GM20431 (cell line): ENCODE results near the gene SMARCD1.

Experiments
- in situ Hi-C: fragments of 300-500 bp; cut with MseI, MboI; formaldehyde crosslinking; loops from one replicate; pipeline ENCODE4 v1.15.0; 2020; ENCODE audit warnings: low sequenced_read_pairs; ENCODE audit not compliant: unreplicated experiment

Gene SMARCD1

GRCh38 chr12:50099302-50100008 is 14.3 kb downstream of the SMARCD1 start:
- in situ Hi-C loops, result no loop called here

DNA sequence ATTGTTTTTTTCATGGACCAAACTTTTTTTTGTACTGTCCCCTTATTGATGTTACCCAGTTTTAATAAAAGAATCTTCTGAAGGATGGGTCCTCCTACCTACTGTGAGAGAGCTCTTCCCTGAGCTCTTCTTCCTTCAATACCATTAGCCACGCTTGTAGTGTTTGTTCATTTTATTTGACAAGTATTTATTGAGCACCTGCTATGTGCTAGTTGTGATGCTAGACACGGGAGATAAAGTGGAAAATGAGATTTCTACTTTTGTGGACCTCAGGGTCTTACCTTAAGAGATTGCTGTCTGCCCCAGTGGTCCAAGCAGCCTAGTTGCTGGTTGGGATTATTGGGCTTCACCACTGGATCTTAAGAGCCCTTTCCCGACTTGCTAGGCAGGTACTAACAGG is 15.4 kb downstream of the SMARCD1 start:
- in situ Hi-C loops, result no loop called here

GRCh38 chr12:50101663-50102062 is 16.5 kb downstream of the SMARCD1 start:
- in situ Hi-C loops, result no loop called here

DNA sequence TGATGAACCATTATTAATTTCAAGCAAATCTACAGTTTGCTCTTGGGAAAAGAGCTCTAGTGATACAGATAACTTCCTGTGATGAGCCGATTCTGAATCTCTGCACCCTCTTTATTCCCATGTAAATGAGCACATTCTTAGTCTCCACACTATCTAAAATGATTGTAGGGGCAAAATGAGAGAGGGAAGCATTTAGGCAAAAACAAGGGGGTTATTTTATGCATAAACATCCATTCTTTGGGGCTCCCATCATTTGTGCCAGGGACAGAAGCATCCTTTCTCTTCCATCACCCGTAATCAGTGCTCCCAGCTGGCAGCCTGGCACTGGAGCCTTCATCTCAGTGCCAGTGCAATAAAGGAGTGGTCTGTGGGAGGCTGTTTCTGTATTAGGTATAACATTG is 17.0 kb downstream of the SMARCD1 start:
- in situ Hi-C loops, result no loop called here

GRCh38 chr12:50102646-50103309 is 17.6 kb downstream of the SMARCD1 start:
- in situ Hi-C loops, result no loop called here

DNA sequence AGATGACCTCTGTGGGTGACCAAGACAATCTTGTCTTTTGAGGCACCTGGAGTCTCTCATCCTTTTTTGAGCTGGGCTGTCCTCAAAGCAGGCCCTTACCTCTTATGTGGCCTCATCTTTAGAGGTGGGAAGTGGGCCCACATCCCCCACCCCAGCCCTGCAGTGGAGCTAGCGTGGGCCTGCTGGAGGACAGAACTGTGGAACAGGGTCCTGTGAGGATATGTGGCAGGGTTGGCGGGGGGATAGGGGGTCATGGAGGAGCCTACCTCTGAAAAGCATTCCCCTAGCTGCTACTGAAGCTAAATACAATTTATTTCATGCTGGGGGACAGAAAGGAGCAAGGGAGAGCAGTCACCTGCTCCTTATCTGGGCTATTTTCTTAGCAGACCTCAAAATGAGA is 18.2 kb downstream of the SMARCD1 start:
- in situ Hi-C loops, result no loop called here

- in situ Hi-C loops, result no loop called here
These were observed 18.7 kb downstream of the SMARCD1 start, which contains the start of gene GPD1 for GRCh38 chr12:50103767-50104321. TSS of gene GPD1 (plus strand) at chr12:50104008. CDS start at chr12:50104051, 43 bp downstream.

GRCh38 chr12:50104417-50105366 is 19.6 kb downstream of the SMARCD1 start:
- in situ Hi-C loops, result no loop called here

GRCh38 chr12:50105913-50106450 is 20.8 kb downstream of the SMARCD1 start:
- in situ Hi-C loops, result no loop called here

DNA sequence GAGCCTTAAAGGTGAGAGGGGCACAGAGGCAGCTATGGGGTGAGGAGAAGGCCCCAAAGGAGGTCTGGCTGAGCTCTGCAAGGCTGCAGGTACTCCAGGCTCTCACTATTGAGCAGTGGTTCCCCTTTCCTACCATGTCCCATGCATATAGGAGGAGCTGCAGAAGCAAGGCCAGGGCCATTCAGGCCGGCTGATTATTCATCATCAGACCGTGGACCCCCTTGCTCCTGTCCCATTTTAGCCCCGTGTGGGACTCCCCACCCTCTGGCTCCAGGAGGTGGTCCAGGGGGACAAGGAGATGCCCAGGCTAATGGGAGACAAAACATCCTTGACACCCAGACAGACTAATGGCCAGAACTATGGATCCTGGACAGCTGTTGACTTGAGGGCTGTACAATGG is 21.8 kb downstream of the SMARCD1 start:
- in situ Hi-C loops, result no loop called here

GRCh38 chr12:50107416-50108268 is 22.5 kb downstream of the SMARCD1 start:
- in situ Hi-C loops, result no loop called here

- in situ Hi-C loops, result no loop called here
These were observed 24.2 kb downstream of the SMARCD1 start for GRCh38 chr12:50109319-50109718.

- in situ Hi-C loops, result no loop called here
These were observed 25.1 kb downstream of the SMARCD1 start for GRCh38 chr12:50110127-50110761.

DNA sequence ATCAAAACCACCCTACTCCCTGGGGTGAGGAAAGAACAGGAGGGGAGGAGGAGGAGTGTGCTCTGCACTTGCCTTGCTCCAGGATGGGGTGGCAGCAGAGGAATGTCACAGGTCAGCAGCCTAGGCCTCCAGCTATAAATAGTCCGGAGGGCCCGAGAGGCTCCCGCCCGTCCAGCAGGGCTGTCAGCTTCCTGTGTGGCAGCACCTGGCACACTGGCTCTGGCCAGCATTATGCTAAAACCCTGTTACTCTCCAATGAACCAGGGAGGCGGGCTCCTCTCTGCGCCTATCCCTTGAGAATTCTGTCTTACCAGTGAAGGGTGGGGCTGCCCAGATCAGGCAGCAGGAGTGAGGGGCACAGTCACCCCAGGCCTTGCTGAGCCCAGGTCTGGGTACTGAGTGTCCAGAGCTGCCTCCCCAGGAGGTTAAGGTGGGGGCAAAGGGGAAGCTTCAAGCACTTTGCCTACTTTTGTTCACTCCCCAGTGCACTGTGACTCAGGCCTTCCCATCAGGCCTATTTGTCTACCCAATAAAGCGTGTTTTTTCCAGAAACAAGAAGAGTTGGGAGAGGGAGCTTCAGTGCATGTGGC is 25.7 kb downstream of the SMARCD1 start:
- in situ Hi-C loops, result no loop called here

DNA sequence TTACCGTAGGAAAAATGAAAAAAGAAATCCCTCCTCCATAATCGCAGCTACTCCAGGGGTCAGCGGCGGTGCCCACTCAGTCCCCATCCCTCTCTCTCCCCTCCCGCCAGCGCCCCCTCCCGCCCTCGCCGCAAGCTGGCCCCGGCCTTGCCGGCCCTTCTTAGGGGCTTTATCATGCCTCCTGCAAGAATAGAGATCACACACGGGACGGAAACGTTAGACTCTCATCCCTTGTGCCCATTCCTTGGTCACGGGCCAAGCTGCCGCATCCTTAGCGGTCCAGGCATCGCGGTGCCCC is 26.2 kb downstream of the SMARCD1 start:
- in situ Hi-C loops, result no loop called here

GRCh38 chr12:50111693-50112455 is 26.7 kb downstream of the SMARCD1 start, which contains the start of gene COX14:
TSS of gene COX14 (plus strand) at chr12:50112236. CDS start at chr12:50120044, 7,808 bp downstream.
- in situ Hi-C loops, result no loop called here

DNA sequence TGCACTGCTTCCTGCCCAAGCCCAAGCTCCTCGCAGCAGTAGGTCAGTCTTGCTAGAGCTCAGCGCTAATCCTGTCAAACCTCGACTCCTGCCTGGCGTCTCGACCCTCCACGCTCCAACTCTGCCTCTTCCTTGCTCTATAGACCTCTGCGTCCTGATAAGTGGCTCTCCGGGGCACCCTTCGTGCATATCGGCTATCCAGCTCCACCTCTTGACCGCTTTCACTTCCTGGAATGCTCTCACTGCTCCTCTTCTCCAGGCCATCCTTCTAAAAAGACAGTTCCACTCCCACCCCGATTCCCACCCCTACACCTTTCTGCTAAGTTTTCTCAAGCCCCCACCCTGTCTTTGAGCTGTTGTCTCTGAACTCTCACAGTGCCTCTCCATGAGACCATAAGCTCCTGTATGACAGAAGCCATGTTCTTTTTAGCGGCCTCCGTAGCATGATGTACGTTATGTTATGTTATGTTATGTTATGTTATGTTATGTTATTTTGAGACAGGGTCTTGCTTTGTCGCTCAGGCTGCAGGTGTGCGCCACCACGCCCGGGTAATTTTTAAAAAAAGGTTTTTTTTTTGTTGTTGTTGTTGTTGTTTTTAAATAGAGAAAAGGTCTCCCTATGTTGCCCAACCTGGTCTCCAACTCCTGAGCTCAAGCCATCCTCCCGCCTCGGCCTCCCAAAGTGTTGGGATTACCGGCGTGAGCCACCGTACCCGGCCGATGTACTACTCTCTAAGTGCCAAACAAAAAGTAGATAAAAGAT is 27.5 kb downstream of the SMARCD1 start:
- in situ Hi-C loops, result no loop called here
